Embryonic facial prominence (tissue), 1 donor: ENCODE results near the gene LIF.

Source experiments
- DNase-seq: peaks from one replicate; pipeline ENCODE4 v3.0.0-alpha.2; 2016; ENCODE audit errors: extremely low spot score

Gene LIF

GRCh38 chr22:30245985-30246813 is at the start of gene LIF:
TSS of gene LIF (minus strand) at chr22:30246759. CDS start at chr22:30246695, 64 bp downstream.
- DNase-seq = no peak

- DNase-seq = no peak
Measured at GRCh38 chr22:30296324-30296723, 49.8 kb upstream of the LIF start.

- no peak for DNase-seq
Measured at GRCh38 chr22:30295576-30295975, 49.0 kb upstream of the LIF start.

GRCh38 chr22:30294830-30295229 is 48.3 kb upstream of the LIF start:
- DNase-seq = no peak

- DNase-seq = no peak
Measured at GRCh38 chr22:30294066-30294465, 47.5 kb upstream of the LIF start.

- no peak for DNase-seq
Measured at GRCh38 chr22:30293026-30293425, 46.5 kb upstream of the LIF start.

- no peak for DNase-seq
Measured at GRCh38 chr22:30292069-30292970, 45.8 kb upstream of the LIF start.

GRCh38 chr22:30291058-30291892 is 44.7 kb upstream of the LIF start:
- DNase-seq = no peak

GRCh38 chr22:30290342-30291057 is 43.9 kb upstream of the LIF start:
- no peak for DNase-seq

GRCh38 chr22:30289980-30290313 is 43.4 kb upstream of the LIF start:
- DNase-seq = no peak

- DNase-seq = peak; percentile 95
Measured at GRCh38 chr22:30289141-30289979, 42.8 kb upstream of the LIF start, which contains the start of gene CASTOR1. TSS of gene CASTOR1 (minus strand) at chr22:30289505. CDS start at chr22:30289497, 8 bp downstream.

- no peak for DNase-seq
Measured at GRCh38 chr22:30288419-30289140, 42.0 kb upstream of the LIF start.

- DNase-seq = no peak
Measured at GRCh38 chr22:30287648-30288418, 41.3 kb upstream of the LIF start.

GRCh38 chr22:30286813-30287647 is 40.5 kb upstream of the LIF start:
- DNase-seq = no peak

- no peak for DNase-seq
Measured at GRCh38 chr22:30286331-30286730, 39.8 kb upstream of the LIF start.

GRCh38 chr22:30285846-30286200 is 39.3 kb upstream of the LIF start:
- no peak for DNase-seq

- DNase-seq = no peak
Measured at GRCh38 chr22:30285176-30285845, 38.8 kb upstream of the LIF start.
